Left lung (tissue), 10 donors: Measurements from ENCODE around the gene BCOR. TPM values are rescaled to one million over a fixed set of nuclear protein-coding genes. Genes with fewer than 3 reads are reported as not detected.

Source experiments
- ATAC-seq: fragments of 200-7000 bp; cut with Tn5 transposase; one replicate; pipeline ENCODE4 v1.9.1; 2020; ENCODE audit warnings: moderate library complexity
- DNase-seq, 4 donors: peaks; one replicate each; pipeline ENCODE4 v3.0.0-alpha.2; 2013 to 2020
- H3K27ac ChIP-seq, 2 donors: fragments of 200-600 bp; sonication (generic) in 1 of 2; one replicate each; pipeline versions ENCODE4 v1.5.0 to v1.8.0; 2020 to 2021
- H3K27me3 ChIP-seq, 2 donors: fragments of 200-600 bp; sonication (generic) in 1 of 2; one replicate each; pipeline versions ENCODE4 v1.5.0 to v1.8.0; 2020 to 2021
- H3K36me3 ChIP-seq, 2 donors: fragments of 200-600 bp; sonication (generic) in 1 of 2; one replicate each; pipeline versions ENCODE4 v1.5.0 to v1.8.0; 2020 to 2021
- H3K4me1 ChIP-seq, 2 donors: fragments of 200-600 bp; one replicate each; pipeline ENCODE4 v1.8.0; 2021
- H3K4me3 ChIP-seq, 2 donors: fragments of 200-600 bp; sonication (generic) in 1 of 2; one replicate each; pipeline versions ENCODE4 v1.5.0 to v1.8.0; 2020 to 2021; ENCODE audit warnings: mild to moderate bottlenecking in 1 of 2
- H3K9me3 ChIP-seq, 2 donors: fragments of 200-600 bp; sonication (generic) in 1 of 2; one replicate each; pipeline versions ENCODE4 v1.5.0 to v1.8.0; 2020 to 2021
- CTCF ChIP-seq, 2 donors: fragments of 200-600 bp; sonication (generic) in 1 of 2; IDR thresholded peaks; one replicate each; pipeline versions ENCODE4 v1.5.0 to v1.8.0; 2021; ENCODE audit warnings: antibody characterized with exemption in 2 of 2
- intact Hi-C, 2 donors: fragments of 100-400 bp; cut with DNase I; formaldehyde crosslinking; loops; one replicate each; pipeline versions ENCODE4 v1.11.2 to v1.14.2; 2022
- polyA plus RNA-seq, 6 donors: library from polyadenylated mRNA; unstranded; fragments of 120-200 nt; gene quantifications; one replicate each; pipeline ENCODE4 v1.2.1, GENCODE V29; 2013; ENCODE audit not compliant: insufficient read length in 6 of 6
- total RNA-seq, 2 donors: library from RNA; stranded (reverse); fragmentation: NEBNext Ultra II Directional; extraction: Animal tissue kit (Norgen Biotek cat#: 25700); gene quantifications; one replicate each; pipeline ENCODE4 v1.2.1, GENCODE V29; 2021
- donor health status: DM: no; HTN: yes; CAD: no.
- donor health status: DM: no; HTN: no; CAD: no.

The BCOR gene
- total and polyA plus RNA-seq, 8 donors: 19.0 to 65.1 (median 60.9) TPM

DNA sequence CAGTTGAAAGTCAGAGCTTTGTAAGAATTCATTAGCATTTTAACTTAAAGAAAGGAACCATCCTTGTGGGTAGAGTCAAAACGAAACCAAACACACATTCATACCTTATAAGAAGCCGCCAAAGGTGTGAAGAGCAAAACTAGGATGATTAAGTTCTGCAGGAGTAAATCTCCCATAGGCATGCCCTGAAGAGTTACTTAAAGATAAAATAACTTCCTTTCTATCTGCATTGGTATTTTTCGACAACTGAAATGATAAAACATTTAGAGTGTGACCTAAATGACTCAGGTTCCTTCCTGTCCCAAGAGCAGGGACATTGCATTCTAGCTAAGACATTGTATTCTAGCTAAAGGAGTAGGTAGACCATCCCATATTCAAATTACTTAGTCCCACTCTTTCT is 75.3 kb downstream of the BCOR start:
- H3K36me3 ChIP-seq: no peaks in the 10 kb centered on the region
- intact Hi-C loops: no loop called here
- H3K9me3 ChIP-seq: no peaks in the 10 kb centered on the region
- TF ChIP-seq CTCF (IDR thresholded peaks at IDR 0.05): no peak
- H3K4me1 ChIP-seq: no peaks in the 10 kb centered on the region
- H3K27me3 ChIP-seq: no peaks in the 10 kb centered on the region
- H3K4me3 ChIP-seq: no peak overlapping the region
- ATAC-seq (no peak), DNase-seq (no peak)
- H3K27ac ChIP-seq: no peak overlapping the region

DNA sequence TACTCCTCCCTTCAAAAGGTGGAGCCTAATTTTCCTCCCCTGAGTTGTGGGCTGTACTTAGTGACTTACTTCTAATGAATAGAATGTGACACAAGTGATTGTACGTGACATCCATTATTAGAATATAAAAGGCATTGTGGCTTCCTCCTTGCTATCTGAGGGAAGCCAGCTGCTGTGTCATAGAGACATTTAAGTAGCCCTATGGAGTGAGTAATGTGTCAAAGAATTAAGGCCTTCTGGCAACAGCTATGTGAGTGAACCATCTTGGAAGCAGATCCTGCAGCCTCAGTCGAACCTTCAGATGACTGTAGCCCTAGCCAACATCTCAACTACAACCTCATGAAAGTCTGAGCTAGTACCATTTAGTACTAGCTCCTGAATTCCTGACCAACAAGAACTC is 76.1 kb downstream of the BCOR start:
- TF ChIP-seq CTCF (IDR thresholded peaks at IDR 0.05): no peak
- intact Hi-C loops: no loop called here
- ATAC-seq (no peak), DNase-seq (no peak)
- Histone ChIP-seq H3K36me3 (no peaks in the 10 kb centered on the region), H3K9me3 (peaks cover 0 to 2% of the 10 kb centered on the region in 2 donors), H3K4me1 (no peaks in the 10 kb centered on the region), H3K27ac (no peak overlapping the region), H3K27me3 (no peaks in the 10 kb centered on the region), H3K4me3 (no peak overlapping the region)

DNA sequence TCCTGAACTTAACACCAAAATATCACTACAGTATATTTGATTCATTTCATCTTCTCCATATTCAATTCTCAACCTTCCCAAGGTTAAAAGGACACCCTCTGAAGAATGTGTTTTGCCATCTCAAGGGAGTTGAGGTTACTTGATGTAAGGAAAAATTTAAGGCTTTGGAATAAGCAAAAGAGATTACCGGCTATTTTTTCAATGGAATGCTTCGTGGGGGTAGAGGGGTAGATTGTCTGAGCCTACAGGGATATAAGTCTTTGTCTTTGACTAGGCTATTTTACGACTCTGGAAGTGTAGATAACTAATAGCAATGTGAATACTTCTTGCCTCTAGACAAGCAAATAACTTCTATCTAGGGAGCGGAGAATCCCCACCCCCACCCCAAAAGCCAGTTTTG is 78.2 kb downstream of the BCOR start:
- Histone ChIP-seq H3K36me3 (no peaks in the 10 kb centered on the region), H3K27ac (no peak overlapping the region), H3K4me3 (no peak overlapping the region), H3K9me3 (peaks cover 0 to 3% of the 10 kb centered on the region in 2 donors), H3K27me3 (peaks cover 0 to 14% of the 10 kb centered on the region in 2 donors), H3K4me1 (no peaks in the 10 kb centered on the region)
- TF ChIP-seq CTCF (IDR thresholded peaks at IDR 0.05): no peak
- ATAC-seq: no peak
- intact Hi-C loops: loop anchor here in 1 of 2 donors (10.0 kb wide), 1 partner anchor 155 kb away; no protein-coding TSS in a partner anchor
- no peak for DNase-seq

DNA sequence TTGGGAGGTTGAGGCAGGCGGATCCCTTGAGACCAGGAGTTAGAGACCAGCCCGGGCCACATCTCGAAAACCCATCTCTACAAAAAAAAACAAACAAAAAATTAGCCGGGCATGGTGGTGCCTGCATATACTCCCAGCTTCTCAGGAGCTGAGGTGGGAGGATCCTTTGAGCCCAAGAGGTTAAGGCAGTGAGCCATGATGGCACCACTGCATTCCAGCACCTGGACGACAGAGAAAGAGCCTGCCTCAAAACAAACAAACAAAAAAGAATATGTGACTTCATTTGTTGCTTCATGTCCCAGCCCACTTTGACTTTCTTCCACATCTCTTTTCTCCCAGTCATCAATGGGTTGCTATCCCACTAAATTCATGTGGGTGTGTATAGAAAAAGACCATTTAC is 79.7 kb downstream of the BCOR start:
- DNase-seq (no peak), ATAC-seq (no peak)
- intact Hi-C loops: loop anchor here in 1 of 2 donors (10.0 kb wide), 1 partner anchor 157 kb away; no protein-coding TSS in a partner anchor

GRCh38 chrX:40016749-40017148 is 81.0 kb downstream of the BCOR start:
- H3K9me3 ChIP-seq: peaks cover 0 to 3% of the 10 kb centered on the region in 2 donors
- peaks cover 14 to 31% of the 10 kb centered on the region in 2 donors for H3K27me3 ChIP-seq
- no peak for TF ChIP-seq CTCF (IDR thresholded peaks at IDR 0.05)
- no peak overlapping the region for H3K4me3 ChIP-seq
- no peak for DNase-seq
- peaks cover 0 to 18% of the 10 kb centered on the region in 2 donors for H3K4me1 ChIP-seq
- ATAC-seq: no peak
- intact Hi-C loops: loop anchor here in 1 of 2 donors (10.0 kb wide), 1 partner anchor 158 kb away; no protein-coding TSS in a partner anchor
- no peaks in the 10 kb centered on the region for H3K36me3 ChIP-seq
- no peak overlapping the region for H3K27ac ChIP-seq

More for the DNA sequence above, 79.7 kb downstream of the BCOR start:
- no peak overlapping the region for H3K27ac ChIP-seq
- H3K9me3 ChIP-seq: peaks cover 0 to 3% of the 10 kb centered on the region in 2 donors
- H3K4me3 ChIP-seq: no peak overlapping the region
- no peaks in the 10 kb centered on the region for H3K36me3 ChIP-seq
- no peak for TF ChIP-seq CTCF (IDR thresholded peaks at IDR 0.05)
- peaks cover 0 to 7% of the 10 kb centered on the region in 2 donors for H3K4me1 ChIP-seq
- peaks cover under 1 to 21% of the 10 kb centered on the region in 2 donors for H3K27me3 ChIP-seq
